Panc1 (cell line): ENCODE measurements around the gene C1RL.

Experiments used
- POLR2AphosphoS5 ChIP-seq: IDR thresholded peaks from 2 replicates; pipeline ENCODE4 v1.6.1; 2012; ENCODE audit warnings: mild to moderate bottlenecking, low read depth, low read length, moderate library complexity
- SIN3A ChIP-seq: IDR thresholded peaks from 2 replicates; pipeline ENCODE4 v1.6.1; 2012; ENCODE audit warnings: low read depth, mild to moderate bottlenecking, low read length, moderate library complexity, borderline replicate concordance; ENCODE audit not compliant: insufficient read depth
- TCF7L2 ChIP-seq: IDR thresholded peaks from 2 replicates; pipeline ENCODE4 v1.6.1; 2011; ENCODE audit warnings: mild to moderate bottlenecking, low read depth, low read length, inconsistent platforms
- TF ChIP-seq, protein P1 (sequence below): fragments of 450-650 bp; IDR thresholded peaks from 2 replicates; pipeline ENCODE4 v1.5.1; 2017; ENCODE audit warnings: mild to moderate bottlenecking
- TF ChIP-seq, protein P2 (sequence below), 2 experiments: IDR thresholded peaks; 2 replicates each; pipeline ENCODE4 v1.6.1; 2011 to 2012; ENCODE audit warnings: low read depth in 2 of 2, control low read depth in 1 of 2, low read length in 1 of 2, mild to moderate bottlenecking in 1 of 2, moderate library complexity in 1 of 2; ENCODE audit not compliant: insufficient read depth in 1 of 2

DNA sequence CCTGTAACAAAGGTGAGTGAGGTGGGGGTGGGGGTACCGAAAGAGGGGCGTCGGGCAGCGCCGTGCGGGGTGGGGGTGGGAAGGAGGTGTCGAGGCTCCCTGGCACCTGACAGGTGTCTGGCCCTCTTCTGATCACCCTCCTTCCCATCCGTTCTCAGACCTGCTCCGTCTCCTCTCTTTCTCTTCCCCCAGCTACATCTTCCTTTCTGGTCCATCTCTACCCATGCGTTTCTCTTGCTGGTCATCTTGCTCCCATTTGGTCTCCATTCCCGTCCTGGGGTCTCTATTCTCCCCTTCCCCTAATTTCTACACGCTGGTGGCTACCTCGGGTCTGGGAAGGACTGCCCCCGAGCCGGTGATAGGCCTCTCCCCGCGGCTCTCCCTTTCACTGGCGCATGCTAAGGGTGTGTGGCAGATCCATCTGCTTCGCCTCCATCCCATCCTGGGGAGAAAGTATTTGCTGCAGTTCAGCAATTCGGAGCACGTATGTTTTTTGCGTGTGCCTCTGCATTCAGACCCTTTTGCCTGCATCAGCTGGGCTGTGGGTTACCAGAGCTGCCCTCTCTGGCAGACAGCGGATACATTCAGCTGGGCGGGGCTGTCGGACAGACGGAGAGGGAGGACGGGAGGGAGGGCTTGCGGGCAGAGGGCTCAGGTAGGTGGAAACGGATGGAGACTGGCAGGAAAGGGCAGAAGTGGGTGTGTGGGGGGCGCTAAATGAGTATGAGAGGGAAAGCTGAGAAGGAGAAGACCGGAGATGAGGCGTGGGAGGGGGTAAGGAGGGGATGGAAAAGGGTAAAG lies 21.9 kb upstream of the C1RL start:
- TF ChIP-seq, protein P1, sequence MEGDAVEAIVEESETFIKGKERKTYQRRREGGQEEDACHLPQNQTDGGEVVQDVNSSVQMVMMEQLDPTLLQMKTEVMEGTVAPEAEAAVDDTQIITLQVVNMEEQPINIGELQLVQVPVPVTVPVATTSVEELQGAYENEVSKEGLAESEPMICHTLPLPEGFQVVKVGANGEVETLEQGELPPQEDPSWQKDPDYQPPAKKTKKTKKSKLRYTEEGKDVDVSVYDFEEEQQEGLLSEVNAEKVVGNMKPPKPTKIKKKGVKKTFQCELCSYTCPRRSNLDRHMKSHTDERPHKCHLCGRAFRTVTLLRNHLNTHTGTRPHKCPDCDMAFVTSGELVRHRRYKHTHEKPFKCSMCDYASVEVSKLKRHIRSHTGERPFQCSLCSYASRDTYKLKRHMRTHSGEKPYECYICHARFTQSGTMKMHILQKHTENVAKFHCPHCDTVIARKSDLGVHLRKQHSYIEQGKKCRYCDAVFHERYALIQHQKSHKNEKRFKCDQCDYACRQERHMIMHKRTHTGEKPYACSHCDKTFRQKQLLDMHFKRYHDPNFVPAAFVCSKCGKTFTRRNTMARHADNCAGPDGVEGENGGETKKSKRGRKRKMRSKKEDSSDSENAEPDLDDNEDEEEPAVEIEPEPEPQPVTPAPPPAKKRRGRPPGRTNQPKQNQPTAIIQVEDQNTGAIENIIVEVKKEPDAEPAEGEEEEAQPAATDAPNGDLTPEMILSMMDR, result no peak
- TF ChIP-seq, protein P2, sequence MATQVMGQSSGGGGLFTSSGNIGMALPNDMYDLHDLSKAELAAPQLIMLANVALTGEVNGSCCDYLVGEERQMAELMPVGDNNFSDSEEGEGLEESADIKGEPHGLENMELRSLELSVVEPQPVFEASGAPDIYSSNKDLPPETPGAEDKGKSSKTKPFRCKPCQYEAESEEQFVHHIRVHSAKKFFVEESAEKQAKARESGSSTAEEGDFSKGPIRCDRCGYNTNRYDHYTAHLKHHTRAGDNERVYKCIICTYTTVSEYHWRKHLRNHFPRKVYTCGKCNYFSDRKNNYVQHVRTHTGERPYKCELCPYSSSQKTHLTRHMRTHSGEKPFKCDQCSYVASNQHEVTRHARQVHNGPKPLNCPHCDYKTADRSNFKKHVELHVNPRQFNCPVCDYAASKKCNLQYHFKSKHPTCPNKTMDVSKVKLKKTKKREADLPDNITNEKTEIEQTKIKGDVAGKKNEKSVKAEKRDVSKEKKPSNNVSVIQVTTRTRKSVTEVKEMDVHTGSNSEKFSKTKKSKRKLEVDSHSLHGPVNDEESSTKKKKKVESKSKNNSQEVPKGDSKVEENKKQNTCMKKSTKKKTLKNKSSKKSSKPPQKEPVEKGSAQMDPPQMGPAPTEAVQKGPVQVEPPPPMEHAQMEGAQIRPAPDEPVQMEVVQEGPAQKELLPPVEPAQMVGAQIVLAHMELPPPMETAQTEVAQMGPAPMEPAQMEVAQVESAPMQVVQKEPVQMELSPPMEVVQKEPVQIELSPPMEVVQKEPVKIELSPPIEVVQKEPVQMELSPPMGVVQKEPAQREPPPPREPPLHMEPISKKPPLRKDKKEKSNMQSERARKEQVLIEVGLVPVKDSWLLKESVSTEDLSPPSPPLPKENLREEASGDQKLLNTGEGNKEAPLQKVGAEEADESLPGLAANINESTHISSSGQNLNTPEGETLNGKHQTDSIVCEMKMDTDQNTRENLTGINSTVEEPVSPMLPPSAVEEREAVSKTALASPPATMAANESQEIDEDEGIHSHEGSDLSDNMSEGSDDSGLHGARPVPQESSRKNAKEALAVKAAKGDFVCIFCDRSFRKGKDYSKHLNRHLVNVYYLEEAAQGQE (IDR thresholded peaks at IDR 0.05; ENCODE audit: insufficient read depth in 1 of 2, low read depth in 2 of 2, low read length in 1 of 2), result no peak
- TF ChIP-seq SIN3A (no peak), POLR2AphosphoS5 (no peak), TCF7L2 (no peak)
